Stimulated activated CD4-positive, alpha-beta T cell treated with anti-CD3 and anti-CD28 coated beads, Interleukin-2, amount 100 ng/mL, for 24 hours (primary cell): ENCODE results near the gene HECW1.

Experiments
- DNase-seq, 2 donors: peaks; one replicate each; pipeline ENCODE4 v3.0.0-alpha.2; 2020

HECW1 gene

DNA sequence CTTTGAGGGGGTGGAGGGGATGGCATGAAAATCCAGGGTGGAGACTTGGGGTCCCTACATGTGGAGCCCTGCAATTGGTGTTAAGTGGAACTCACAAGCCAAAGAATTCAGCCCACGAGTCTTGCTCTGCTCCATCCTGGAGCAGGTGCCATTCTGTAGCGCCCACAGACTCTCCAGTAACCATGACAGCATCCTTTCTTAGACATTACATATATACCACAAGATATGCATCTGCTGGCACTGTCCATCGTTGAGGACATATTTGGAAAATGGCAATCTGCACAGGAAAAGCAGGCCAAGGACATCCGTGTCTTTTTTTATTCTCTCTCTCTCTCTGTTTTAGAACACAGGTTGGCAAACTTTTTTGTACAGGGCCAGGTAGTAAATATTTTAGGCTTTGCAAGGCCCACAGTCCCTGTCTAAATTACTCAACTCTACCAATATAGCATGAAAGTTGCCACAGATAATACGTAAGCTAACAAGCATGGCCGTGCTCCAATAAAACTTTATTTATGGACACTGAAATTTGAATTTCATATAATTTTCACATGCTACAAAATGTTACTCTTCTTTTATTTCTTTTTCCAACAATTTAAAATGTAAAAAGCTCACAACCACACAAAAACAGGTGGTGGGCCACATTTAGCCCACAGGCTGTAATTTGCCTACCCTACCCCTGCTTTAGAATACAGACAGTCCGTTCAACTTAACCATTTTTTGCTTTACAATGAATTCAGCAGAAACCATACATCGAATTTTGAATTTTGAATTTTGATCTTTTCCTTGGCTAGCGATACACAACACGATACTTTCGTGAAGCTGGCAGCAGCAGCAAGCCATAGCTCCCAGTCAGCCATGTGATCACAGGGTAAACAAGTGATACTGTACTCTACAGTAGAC, 329.0 kb downstream of the HECW1 start:
- no peak for DNase-seq

DNA sequence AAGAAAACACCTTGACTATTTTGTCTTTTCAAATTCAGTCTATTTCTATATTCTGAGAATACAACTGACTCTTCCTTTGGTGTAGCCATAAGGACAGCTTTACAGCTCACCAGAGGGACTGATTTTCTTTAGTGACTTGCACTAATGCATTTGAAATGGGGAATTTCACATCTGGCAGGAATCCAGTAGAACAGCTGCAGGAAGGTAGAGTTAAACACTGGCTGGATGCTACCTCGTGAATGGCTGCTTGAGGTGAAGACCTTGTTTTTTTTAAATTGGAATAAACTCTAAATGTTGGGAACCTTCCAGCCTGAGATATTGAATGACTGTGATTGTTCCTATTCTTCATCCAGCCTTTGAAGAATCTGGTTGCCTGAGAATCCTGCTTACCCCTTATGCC, 330.9 kb downstream of the HECW1 start:
- no peak for DNase-seq

DNA sequence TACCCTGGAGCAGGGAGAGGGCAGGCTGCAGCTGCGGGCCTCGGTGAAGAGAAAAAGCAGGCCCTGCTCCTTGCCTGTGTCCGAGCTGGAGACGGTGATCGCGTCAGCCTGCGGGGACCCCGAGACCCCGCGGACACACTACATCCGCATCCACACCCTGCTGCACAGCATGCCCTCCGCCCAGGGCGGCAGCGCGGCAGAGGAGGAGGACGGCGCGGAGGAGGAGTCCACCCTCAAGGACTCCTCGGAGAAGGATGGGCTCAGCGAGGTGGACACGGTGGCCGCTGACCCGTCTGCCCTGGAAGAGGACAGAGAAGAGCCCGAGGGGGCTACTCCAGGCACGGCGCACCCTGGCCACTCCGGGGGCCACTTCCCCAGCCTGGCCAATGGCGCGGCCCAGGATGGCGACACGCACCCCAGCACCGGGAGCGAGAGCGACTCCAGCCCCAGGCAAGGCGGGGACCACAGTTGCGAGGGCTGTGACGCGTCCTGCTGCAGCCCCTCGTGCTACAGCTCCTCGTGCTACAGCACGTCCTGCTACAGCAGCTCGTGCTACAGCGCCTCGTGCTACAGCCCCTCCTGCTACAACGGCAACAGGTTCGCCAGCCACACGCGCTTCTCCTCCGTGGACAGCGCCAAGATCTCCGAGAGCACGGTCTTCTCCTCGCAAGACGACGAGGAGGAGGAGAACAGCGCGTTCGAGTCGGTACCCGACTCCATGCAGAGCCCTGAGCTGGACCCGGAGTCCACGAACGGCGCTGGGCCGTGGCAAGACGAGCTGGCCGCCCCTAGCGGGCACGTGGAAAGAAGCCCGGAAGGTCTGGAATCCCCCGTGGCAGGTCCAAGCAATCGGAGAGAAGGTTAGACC, 332.5 kb downstream of the HECW1 start:
- DNase-seq: no peak

DNA sequence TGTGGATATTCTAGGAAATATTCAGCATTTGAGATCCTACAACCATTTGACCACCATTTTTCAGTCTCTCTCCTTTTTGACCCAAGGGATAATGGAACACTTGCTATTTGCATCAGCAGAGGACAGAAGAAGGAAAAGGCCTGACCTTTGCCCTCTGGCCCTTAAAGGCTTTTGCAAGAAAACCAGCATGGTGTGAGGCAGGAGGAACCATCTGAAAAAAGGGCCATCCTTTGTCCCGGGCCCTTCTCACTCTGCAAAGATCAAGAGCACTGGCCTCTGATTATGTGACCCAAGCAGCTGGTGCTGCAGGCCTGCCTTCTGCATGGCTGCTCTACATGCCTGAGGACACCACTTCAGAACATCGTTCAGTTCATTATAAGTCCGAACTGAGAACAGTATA, 337.1 kb downstream of the HECW1 start:
- no peak for DNase-seq

DNA sequence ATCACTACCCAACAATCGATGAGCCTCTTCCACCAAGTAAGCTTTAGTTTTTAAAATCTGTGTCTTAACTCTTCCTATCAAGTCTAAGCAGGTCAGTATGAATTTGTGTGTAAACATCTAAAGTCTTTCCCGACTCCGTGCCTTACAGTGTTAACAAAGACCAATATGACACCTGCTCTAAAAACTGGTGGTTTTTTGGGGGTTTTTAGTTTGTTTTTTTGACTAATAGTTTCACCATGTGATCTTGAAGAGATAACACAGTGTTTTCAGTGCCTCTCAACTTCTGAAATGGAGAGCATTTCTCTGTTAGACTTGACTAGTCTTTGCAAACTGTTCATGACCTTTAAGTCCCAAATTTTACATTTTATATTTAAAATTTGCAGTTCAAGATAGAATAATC, 338.4 kb downstream of the HECW1 start:
- no peak for DNase-seq

DNA sequence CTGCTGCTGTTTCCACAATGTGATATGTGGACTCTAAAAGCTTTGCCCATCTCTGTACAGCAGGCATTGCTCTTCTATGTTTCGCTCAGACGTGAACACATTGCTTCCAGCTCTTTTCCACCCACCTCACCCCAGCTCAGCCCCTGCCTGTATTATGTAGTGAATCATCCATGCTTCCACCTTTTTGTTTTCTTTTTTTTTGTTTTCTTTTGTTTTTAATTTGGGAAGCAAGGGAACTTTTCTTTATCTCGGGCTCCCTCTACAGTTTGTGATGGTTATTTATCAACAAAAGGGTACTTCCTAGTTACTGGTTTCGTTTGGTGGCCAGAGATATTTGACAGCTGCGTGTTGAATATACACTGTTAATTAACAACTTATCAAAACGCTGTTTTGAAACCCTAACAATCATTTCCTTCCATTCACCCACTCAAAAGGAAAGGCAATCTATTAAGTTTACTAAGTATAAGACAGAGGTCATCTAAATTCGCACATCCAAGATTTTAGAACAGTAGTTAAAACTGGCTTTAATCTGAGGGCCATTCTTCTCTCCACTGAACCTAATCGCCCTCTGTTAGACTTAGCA, 342.6 kb downstream of the HECW1 start:
- DNase-seq: no peak

DNA sequence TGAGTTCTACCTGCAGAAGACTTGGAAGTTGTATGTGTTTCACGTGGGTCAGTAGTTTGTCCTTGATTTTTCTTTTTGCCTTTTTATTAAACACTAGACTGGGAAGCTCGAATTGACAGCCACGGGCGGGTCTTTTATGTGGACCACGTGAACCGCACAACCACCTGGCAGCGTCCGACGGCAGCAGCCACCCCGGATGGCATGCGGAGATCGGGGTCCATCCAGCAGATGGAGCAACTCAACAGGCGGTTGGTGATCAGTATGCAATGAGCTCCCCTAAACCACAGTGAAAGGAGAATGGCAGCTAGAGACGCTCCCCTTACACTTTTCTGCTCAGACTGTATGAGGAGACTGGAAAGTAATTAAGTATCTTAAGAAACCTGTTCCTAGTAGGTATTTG, 343.8 kb downstream of the HECW1 start:
- no peak for DNase-seq

DNA sequence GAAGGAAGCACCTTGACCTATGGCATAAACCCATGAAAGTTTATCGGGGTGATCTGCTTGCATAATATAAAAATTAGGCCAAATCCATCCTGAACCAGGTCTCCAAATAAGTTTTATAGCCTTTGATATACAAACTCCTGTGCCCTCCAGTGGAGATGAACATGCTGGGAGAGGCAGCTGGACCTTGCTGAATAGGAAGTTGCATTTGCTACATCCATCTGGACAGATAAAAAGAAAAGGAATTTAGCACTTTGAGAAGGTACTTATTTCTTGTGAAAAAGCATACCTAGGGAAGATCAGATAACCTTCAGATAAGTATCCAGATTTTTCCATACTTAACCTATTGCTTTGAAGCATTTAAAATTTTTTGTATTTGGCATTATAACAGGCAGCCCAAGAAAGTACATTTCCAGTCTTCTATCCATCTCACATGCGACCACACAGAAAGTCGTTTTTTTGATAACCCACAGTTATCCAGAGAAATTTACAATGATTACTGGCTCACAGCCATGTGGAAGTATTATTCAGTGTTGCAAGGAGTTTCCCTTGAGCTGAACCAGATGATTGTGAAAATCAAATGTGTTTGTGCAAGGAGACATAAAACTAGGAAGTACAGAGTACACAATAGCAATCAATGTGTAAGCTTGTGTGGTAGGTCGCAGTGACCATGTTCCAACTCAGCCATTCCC, 346.0 kb downstream of the HECW1 start:
- DNase-seq: no peak

DNA sequence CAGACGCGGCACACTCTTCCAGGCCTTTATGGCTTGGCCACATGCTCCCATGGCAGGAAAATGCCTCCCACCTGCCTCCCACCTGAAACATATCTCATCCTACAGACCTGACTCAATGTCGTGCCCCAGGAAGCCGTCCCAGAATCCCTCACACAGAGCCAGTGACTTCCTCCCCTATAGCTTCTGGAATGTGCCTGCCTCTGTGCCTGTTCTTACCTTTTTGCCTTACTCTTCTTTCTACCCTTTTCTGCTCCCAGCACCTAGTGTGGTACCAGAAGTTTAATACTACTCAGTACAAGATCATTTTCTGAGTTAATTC, 346.5 kb downstream of the HECW1 start:
- DNase-seq: no peak

DNA sequence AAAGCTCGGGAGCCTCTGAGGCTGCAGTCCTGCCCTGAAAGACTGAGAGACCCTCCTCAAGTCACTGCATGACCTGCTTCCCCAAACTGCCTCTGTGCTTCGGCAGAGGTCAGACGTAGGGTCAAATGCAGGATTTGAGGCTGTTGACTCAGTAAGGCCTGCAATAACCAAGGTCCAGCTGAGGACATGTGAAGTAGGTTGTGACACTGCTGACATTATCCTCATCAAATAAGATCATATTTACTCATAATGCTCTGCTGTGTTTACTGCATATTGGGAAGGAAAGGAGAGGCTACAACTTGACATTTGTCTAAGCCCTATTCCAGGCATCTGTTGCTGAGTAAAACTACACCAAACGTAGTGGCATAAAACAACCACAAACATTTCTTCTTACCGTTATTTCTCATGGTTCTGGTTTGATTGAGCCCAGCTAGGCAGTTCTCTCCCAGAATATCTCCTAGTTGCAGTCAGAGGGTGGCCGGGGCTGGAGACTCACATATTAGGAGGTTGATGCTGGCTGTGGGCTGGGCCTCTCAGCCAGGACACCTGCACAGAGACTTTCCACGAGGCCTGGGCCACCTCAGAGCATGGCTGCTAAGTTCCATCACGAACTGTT, 348.4 kb downstream of the HECW1 start:
- DNase-seq: no peak

DNA sequence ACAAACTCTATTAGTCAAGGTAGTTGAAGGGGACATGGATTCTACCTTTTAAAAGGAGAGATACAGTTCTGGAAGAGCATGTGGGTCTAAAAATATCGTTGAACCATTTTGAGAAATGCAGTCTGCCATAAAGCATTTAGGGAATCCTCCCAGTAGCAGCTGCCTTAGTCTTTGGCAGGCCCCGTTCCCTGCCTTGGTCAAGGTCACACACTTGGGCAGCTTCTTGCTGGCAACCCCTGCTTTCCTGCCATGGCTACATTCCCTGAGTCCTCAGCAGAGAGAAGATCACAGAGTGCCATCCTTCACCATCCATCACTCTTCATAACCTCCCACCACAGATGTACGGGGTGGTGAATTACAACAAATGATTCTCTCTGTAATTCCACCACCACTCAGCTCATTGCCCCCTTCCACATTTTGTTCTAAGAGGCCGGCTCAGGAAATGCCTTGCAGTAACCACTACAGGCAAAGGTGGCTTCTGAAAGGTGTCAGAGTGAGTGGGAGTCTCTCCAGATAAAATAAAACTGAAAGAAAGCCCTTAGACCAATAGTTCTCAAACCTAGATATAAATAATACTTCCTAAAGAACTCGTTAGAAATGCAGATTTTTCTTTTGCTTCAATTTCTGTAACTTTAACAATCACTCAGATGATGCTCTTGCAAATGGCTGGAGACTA, 349.0 kb downstream of the HECW1 start:
- DNase-seq: no peak

DNA sequence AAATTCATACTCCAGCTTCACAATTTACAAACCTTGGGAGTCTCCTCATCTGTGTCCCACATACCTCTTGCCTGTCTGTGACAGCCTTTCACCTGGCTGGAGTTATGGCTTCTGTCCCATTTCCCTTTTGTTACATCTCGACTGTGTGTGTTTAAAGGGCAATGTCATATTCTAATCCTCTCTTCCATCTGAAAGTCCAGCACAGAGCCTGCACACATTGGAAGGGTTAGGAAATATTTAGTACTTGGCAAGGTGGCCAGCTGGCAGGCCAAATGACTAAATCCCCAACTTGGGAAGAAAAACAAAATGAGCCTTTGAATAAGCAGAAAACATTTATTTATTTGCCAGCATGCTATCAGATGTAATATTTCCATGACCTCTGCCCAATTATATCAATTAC, 350.4 kb downstream of the HECW1 start:
- no peak for DNase-seq

DNA sequence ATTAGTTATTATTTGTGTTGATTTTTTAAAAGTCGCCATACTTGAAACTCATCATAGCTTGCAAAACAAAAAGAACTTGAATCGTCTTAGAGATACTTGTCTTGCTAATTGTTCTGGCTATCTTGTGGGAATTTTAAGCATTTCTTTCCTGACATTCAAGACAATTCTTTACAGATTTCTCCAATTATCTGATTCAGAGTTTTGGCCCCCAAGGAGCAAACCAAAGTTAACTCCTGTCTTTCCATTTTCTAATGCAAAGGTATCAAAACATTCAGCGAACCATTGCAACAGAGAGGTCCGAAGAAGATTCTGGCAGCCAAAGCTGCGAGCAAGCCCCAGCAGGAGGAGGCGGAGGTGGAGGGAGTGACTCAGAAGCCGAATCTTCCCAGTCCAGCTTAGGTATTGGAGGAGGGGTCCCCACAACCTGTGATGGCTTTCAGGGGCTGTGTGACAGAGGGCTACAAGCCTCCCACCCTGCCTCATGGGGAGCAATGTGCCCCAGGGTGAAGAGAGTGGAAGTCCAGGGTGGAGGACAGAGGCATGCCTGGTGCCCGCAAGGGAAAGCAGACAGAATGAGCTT, 351.0 kb downstream of the HECW1 start:
- no peak for DNase-seq

DNA sequence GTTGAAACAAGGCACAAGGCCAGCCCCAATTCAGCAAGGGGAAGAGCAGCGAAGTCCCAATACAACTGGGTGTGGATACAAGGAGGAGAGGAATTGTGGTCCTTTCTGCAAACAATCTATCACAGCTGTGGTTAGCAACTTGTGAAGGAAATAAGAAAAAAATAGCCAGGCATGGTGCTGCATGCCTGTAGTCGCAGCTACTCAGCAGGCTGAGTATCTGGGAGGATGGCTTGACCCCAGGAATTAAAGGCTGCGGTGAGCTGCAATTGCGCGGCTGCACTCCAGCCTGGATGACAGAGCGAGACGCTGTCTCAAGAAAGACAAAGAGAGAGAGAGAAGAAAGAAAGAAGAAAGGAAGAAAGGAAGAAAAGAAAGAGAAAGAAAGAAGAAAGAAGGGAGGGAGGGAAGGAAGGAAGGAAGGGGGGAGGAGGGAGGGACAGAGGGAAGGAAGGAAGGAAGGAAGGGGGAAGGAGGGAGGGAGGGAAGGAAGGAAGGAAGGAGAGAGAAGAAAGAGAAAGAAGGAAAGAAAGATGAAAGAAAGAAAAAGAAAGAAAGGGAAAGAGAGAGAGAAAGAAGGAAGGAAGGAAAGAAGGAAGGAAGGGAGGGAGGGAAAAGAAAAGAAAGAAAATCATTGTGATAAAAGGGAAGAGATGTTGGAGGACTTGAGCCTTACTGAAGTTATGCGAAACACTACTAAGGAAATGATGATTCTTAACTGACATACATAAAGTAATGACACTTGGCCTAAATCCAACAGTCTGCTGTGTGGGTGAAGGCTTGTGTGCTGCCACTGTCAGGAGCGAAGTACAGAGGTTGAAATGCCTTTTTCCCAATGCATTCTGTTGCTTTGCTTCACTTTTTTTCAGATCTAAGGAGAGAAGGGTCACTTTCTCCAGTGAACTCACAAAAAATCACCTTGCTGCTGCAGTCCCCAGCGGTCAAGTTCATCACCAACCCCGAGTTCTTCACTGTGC, 353.4 kb downstream of the HECW1 start:
- DNase-seq: no peak

DNA sequence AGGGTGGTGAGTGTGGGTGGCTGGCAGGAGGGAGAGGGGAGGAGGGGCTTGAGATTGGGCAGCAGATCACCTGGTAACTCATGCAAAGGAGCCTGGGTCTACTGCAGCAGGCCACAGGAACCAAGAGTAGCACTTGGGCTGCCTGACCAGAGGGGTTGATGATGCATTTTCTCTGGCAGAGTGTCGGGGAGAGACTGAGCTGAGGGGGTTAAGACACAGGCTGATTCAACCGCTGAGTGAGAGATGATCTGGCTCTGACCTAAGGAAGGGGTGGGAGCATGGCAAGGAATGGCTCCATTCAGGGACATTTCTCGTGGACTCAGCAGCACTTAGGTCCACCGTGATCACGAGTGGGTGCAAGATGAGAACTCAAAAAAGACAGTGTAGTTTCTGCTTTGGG, 355.0 kb downstream of the HECW1 start:
- DNase-seq: no peak

DNA sequence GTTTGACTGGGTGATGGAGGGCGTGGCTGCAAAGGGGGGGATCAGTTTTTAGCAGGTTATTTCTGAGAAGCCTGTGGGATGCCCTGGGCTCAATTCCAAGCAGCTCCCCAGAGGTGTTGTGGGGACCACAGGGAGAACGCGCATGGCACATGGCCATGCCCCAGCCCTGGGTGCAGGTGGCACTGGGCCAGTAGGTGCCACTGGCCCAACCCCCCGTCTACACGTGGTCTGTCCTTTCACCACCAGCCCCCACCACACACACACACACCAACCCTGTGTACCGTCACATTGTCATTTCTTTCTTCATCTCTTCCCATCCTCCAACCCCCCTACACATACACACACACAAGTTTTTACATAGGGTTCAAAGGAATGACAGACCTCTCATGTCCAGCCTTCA, 355.4 kb downstream of the HECW1 start:
- no peak for DNase-seq

DNA sequence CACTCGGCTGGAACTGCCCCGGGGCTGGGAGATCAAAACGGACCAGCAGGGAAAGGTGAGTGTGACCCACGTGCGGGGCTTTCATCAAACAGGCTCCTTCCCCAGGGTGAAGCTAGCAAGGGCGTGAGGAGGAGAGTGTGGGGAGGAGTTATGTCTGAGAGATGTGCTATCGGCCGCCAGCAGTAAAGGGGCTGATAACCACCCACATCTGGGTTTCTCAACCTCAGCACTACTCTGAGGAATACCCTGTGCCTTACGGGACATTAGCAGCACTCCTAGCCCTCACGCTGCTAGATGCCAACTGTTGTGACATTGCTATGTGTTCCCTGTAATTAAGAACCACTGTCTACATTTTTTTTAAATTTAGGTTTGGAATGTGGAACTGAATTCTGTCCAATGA, 356.6 kb downstream of the HECW1 start:
- DNase-seq: no peak

DNA sequence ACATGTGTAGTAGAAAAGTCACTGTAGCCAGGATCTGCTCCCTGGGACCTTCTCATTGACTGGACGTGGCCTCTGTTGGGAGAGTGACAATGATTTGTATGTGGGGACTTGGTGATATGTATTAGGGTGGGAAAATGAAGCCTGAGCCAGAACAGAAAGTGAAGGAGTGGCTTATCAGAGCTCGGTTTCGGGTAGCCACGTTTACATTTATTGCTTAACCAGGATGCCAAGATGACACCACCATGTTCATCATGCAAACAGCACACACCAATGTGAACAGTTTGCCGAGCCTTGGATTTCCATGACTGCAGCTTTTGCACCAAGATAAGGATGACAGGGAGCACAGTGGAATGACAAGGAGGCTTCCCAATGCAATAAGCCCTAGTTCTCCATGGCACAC, 357.7 kb downstream of the HECW1 start:
- DNase-seq: no peak

DNA sequence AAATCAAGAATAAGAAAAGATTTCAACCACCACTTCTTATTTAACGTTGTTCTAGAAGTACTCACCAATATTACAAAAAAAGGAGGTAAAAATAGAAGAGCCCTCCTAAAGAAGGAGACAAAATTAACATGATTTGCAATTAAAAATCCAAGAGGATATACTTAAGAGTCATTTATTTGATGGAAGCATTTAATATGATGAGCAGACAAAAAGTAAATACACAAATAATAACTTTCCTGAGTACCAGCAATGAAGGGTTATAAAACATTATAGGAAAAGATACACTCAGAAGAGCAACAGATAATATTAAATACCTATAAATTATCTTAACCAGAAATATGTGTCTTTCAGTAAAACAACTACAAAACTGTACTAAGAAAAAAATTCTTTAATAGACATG, 363.5 kb downstream of the HECW1 start:
- DNase-seq: no peak

DNA sequence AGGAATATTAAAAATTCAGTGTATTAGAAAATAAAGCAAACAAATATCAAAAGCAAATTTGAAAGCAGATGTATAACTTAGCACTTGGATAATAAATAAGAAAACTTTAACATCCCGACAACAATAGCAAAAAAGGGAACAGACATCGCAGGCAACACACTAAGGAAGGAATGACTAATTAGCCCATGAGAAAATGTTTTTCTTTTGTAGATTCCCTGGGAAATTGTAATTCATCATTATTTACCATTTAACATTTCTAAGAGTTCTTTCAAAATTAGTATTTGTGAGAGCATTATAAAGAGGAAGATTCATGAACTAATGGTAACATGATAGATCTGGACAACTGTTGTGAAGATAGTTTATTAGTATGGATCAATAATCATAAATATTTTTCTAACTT, 364.4 kb downstream of the HECW1 start:
- DNase-seq: no peak

DNA sequence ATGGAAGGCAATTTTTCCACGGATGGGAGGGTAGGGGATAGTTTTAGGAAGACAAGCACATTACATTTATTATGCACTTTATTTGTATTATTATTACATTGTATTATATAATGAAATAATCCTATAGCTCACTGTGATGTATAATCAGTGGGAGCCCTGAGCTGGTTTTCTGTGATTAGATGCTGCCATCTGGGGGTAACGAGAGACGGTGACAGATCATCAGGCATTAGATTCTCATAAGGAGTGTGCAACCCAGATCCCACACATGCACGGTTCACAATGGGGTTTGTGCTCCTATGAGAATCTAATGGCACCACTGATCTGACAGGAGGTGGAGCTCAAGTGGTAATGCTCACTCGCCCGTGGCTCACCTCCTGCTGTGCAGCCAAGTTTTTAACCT, 366.6 kb downstream of the HECW1 start:
- no peak for DNase-seq
